Measurements from ENCODE around the gene ARID3C. TPM values are rescaled to one million over a fixed set of nuclear protein-coding genes. Genes with fewer than 3 reads are reported as not detected.

The ARID3C gene
- total RNA-seq, 1 experiment from 2014 or later: 0.42 TPM

GRCh38 chr9:34580358-34580757 is 48.5 kb downstream of the ARID3C start:
- intact Hi-C loops (cut with micrococcal nuclease): no loop called here
- Histone ChIP-seq H3K36me3 (ENCODE audit: control insufficient read depth in 1 of 2, insufficient read depth in 2 of 2, low read length in 2 of 2) (no peaks in the 10 kb centered on the region), H3K79me2 (ENCODE audit: insufficient read depth, low read length) (no peaks in the 10 kb centered on the region), H3K27ac (ENCODE audit: low read depth, low read length) (no peak overlapping the region), H3K4me2 (ENCODE audit: low read length) (no peak overlapping the region), H3K4me1 (ENCODE audit: control insufficient read depth in 1 of 2, insufficient read depth in 2 of 2, low read length in 2 of 2) (no peaks in the 10 kb centered on the region), H3K4me3 (replicated peaks in 1 of 2; ENCODE audit: low read depth in 1 of 2, low read length in 2 of 2) (no peak overlapping the region), H3K9me3 (ENCODE audit: control insufficient read depth in 1 of 2, insufficient read depth in 1 of 2, low read depth in 1 of 2, low read length in 2 of 2) (no peaks in the 10 kb centered on the region), H3K9ac (ENCODE audit: low read length) (no peak overlapping the region), H3K27me3 (ENCODE audit: insufficient read depth, low read length) (no peaks in the 10 kb centered on the region; the same call in 1 of the 2 replicates), H4K20me1 (ENCODE audit: insufficient read depth) (no peaks in the 10 kb centered on the region), H2AFZ (ENCODE audit: low read depth, low read length, poor library complexity, severe bottlenecking) (no peak overlapping the region), H3K9me2 (ENCODE audit: insufficient read depth) (no peaks in the 10 kb centered on the region)
- ATAC-seq (no peak), DNase-seq (ENCODE audit: low read depth, low spot score) (no peak)
- CTCF ChIA-PET: no interaction called here
- RAD21 ChIA-PET (ENCODE audit: low non-redundant PET in 1 of 2, low total read pairs in 2 of 2, uncharacterized antibody in 2 of 2, unreplicated experiment in 2 of 2): no interaction called here
- no TSS peak for BruUV-seq (replicated peaks)
- TF ChIP-seq, protein P1, sequence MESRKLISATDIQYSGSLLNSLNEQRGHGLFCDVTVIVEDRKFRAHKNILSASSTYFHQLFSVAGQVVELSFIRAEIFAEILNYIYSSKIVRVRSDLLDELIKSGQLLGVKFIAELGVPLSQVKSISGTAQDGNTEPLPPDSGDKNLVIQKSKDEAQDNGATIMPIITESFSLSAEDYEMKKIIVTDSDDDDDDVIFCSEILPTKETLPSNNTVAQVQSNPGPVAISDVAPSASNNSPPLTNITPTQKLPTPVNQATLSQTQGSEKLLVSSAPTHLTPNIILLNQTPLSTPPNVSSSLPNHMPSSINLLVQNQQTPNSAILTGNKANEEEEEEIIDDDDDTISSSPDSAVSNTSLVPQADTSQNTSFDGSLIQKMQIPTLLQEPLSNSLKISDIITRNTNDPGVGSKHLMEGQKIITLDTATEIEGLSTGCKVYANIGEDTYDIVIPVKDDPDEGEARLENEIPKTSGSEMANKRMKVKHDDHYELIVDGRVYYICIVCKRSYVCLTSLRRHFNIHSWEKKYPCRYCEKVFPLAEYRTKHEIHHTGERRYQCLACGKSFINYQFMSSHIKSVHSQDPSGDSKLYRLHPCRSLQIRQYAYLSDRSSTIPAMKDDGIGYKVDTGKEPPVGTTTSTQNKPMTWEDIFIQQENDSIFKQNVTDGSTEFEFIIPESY (IDR thresholded peaks at IDR 0.05; ENCODE audit: extremely low read depth, insufficient replicate concordance, low read length): no peak
- TF ChIP-seq SRF (IDR thresholded peaks at IDR 0.05; ENCODE audit: low read depth) (no peak), MAX (IDR thresholded peaks at IDR 0.05) (no peak), RAD21 (IDR thresholded peaks at IDR 0.05; ENCODE audit: low read depth) (no peak), POLR2A (IDR thresholded peaks at IDR 0.05; ENCODE audit: borderline replicate concordance, extremely low read depth, insufficient read depth, insufficient read length) (no peak), YY1 (IDR thresholded peaks at IDR 0.05; ENCODE audit: extremely low read depth, insufficient replicate concordance, low read depth, low read length) (no peak), ZFX (IDR thresholded peaks at IDR 0.05) (no peak), CEBPB (IDR thresholded peaks at IDR 0.05; ENCODE audit: low read depth) (no peak), EGR1 (IDR thresholded peaks at IDR 0.05; ENCODE audit: low read depth) (no peak), SIN3A (IDR thresholded peaks at IDR 0.05; ENCODE audit: low read depth) (no peak), CBX3 (IDR thresholded peaks at IDR 0.05; ENCODE audit: low read depth) (no peak), TCF7L2 (IDR thresholded peaks at IDR 0.05; ENCODE audit: borderline replicate concordance, extremely low read depth, insufficient read depth, insufficient read length) (no peak), EZH2phosphoT487 (IDR thresholded peaks at IDR 0.05; ENCODE audit: borderline replicate concordance) (no peak), ZNF274 (IDR thresholded peaks at IDR 0.05; ENCODE audit: low read depth, low read length) (no peak), FOSL1 (IDR thresholded peaks at IDR 0.05; ENCODE audit: low read depth) (no peak), EZH2 (IDR thresholded peaks at IDR 0.05) (no peak), JUND (IDR thresholded peaks at IDR 0.05) (no peak), ATF3 (IDR thresholded peaks at IDR 0.05) (no peak)
- TF ChIP-seq, protein P2, sequence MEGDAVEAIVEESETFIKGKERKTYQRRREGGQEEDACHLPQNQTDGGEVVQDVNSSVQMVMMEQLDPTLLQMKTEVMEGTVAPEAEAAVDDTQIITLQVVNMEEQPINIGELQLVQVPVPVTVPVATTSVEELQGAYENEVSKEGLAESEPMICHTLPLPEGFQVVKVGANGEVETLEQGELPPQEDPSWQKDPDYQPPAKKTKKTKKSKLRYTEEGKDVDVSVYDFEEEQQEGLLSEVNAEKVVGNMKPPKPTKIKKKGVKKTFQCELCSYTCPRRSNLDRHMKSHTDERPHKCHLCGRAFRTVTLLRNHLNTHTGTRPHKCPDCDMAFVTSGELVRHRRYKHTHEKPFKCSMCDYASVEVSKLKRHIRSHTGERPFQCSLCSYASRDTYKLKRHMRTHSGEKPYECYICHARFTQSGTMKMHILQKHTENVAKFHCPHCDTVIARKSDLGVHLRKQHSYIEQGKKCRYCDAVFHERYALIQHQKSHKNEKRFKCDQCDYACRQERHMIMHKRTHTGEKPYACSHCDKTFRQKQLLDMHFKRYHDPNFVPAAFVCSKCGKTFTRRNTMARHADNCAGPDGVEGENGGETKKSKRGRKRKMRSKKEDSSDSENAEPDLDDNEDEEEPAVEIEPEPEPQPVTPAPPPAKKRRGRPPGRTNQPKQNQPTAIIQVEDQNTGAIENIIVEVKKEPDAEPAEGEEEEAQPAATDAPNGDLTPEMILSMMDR (IDR thresholded peaks at IDR 0.05 in 2 of 3, conservative IDR thresholded peaks at IDR 0.05 in 1 of 3; ENCODE audit: borderline replicate concordance in 1 of 3, insufficient read depth in 1 of 3, low read depth in 2 of 3, low read length in 2 of 3): no peak
- TF ChIP-seq, protein P3, sequence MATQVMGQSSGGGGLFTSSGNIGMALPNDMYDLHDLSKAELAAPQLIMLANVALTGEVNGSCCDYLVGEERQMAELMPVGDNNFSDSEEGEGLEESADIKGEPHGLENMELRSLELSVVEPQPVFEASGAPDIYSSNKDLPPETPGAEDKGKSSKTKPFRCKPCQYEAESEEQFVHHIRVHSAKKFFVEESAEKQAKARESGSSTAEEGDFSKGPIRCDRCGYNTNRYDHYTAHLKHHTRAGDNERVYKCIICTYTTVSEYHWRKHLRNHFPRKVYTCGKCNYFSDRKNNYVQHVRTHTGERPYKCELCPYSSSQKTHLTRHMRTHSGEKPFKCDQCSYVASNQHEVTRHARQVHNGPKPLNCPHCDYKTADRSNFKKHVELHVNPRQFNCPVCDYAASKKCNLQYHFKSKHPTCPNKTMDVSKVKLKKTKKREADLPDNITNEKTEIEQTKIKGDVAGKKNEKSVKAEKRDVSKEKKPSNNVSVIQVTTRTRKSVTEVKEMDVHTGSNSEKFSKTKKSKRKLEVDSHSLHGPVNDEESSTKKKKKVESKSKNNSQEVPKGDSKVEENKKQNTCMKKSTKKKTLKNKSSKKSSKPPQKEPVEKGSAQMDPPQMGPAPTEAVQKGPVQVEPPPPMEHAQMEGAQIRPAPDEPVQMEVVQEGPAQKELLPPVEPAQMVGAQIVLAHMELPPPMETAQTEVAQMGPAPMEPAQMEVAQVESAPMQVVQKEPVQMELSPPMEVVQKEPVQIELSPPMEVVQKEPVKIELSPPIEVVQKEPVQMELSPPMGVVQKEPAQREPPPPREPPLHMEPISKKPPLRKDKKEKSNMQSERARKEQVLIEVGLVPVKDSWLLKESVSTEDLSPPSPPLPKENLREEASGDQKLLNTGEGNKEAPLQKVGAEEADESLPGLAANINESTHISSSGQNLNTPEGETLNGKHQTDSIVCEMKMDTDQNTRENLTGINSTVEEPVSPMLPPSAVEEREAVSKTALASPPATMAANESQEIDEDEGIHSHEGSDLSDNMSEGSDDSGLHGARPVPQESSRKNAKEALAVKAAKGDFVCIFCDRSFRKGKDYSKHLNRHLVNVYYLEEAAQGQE (IDR thresholded peaks at IDR 0.05; ENCODE audit: low read depth): no peak
- POLR2A ChIA-PET: no interaction called here

All from HCT116 (cell line).